Breast epithelium (tissue), 3 donors: Measurements from ENCODE around the gene PIN1.

ENCODE experiments used
- POLR2A ChIP-seq: fragments of 450-650 bp; IDR thresholded peaks from one replicate; pipeline ENCODE4 v1.6.1; 2016; ENCODE audit warnings: antibody characterized with exemption, mild to moderate bottlenecking, moderate library complexity
- TF ChIP-seq, protein P1 (sequence below), 3 donors: fragments of 450-650 bp; IDR thresholded peaks; one replicate each; pipeline ENCODE4 v1.5.1; 2016 to 2017; ENCODE audit warnings: antibody characterized with exemption in 3 of 3, mild to moderate bottlenecking in 3 of 3, moderate library complexity in 3 of 3

DNA sequence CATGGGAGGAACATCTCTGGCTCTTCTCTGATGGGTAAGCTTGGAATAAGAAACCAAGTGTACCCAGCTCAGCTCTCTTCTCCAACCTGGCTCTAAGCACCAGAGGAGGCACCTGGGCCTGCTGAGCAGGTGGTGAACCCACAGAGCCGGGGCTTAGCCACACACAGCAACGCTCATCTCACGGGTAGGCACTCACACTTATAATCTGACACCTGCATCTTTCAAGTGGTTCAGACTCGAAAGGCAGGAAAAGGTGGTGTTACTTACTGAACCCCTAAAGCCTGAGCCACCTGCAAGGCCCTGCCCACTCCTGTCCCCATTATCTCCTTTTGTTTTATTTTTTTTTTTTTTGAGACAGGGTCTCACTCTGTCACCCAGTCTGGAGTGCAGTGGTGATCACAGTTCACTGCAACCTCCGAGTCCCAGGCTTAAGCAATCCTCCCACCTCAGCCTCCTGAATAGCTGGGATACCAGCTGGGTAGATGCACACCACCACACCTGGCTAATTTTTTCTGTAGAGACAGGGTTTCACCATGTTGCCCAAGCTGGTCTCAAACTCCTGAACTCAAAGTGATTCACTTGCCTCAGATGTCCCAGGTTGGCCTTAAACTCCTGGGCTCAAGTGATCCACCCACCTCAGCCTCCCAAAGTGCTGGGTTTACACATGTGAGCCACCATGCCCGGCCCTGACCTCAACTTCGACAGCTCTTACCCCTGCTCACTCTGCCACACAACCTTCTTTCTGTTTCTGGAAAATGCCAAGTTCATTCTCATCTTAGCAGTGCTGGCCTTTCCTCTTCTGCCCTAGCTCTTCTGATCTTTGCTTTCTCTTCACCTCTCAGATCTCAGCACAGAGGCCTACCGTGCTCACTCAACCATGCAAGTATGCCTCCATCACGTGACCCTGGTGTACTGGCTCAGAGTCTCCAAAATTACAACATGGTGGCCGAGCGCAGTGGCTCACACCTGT lies 26.0 kb upstream of the PIN1 start:
- TF ChIP-seq, protein P1, sequence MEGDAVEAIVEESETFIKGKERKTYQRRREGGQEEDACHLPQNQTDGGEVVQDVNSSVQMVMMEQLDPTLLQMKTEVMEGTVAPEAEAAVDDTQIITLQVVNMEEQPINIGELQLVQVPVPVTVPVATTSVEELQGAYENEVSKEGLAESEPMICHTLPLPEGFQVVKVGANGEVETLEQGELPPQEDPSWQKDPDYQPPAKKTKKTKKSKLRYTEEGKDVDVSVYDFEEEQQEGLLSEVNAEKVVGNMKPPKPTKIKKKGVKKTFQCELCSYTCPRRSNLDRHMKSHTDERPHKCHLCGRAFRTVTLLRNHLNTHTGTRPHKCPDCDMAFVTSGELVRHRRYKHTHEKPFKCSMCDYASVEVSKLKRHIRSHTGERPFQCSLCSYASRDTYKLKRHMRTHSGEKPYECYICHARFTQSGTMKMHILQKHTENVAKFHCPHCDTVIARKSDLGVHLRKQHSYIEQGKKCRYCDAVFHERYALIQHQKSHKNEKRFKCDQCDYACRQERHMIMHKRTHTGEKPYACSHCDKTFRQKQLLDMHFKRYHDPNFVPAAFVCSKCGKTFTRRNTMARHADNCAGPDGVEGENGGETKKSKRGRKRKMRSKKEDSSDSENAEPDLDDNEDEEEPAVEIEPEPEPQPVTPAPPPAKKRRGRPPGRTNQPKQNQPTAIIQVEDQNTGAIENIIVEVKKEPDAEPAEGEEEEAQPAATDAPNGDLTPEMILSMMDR (IDR thresholded peaks at IDR 0.05) = no peak
- TF ChIP-seq POLR2A = no peak
